Esophagus squamous epithelium (tissue), 4 donors: ENCODE results near the gene ZSWIM6.

Experiments
- CTCF ChIP-seq, 6 experiments: fragments of 450-650 bp in 4 of 6; fragments of 200-600 bp in 2 of 6; sonication (generic) in 2 of 6; IDR thresholded peaks; one replicate each; pipeline ENCODE4 v1.5.1; 2016 to 2019; ENCODE audit warnings: antibody characterized with exemption in 6 of 6, mild to moderate bottlenecking in 4 of 6, moderate library complexity in 4 of 6
- POLR2A ChIP-seq, 4 donors: fragments of 450-650 bp; IDR thresholded peaks; one replicate each; pipeline ENCODE4 v1.6.1; 2017; ENCODE audit warnings: antibody characterized with exemption in 4 of 4, mild to moderate bottlenecking in 4 of 4, moderate library complexity in 3 of 4

- no peak for TF ChIP-seq CTCF (IDR thresholded peaks at IDR 0.05)
- no peak for TF ChIP-seq POLR2A (IDR thresholded peaks at IDR 0.05)
These were observed 39.0 kb upstream of the ZSWIM6 start for GRCh38 chr5:61293071-61293470.
